Dendritic cell treated with granulocyte-macrophage colony-stimulating factor and Interleukin-4, amounts not matched to agents 40 ng/mL and 50 ng/mL, for 4 days (primary cell): Measurements from ENCODE around the gene PERM1.
"Not testable (repeated sequence)": the region's sequence is repeated elsewhere in the genome, so short reads cannot be mapped to it uniquely, and the experiment has no call there.

Experiments used
- H3K27ac Mint-ChIP-seq: one replicate; pipeline ENCODE4 v1.8.0; 2022; ENCODE audit warnings: mild to moderate bottlenecking, mixed read lengths
- H3K27me3 Mint-ChIP-seq: one replicate; pipeline ENCODE4 v1.8.0; 2022; ENCODE audit warnings: mild to moderate bottlenecking, mixed read lengths
- H3K36me3 Mint-ChIP-seq: one replicate; pipeline ENCODE4 v1.8.0; 2022; ENCODE audit warnings: low read depth, mixed read lengths
- H3K4me1 Mint-ChIP-seq: one replicate; pipeline ENCODE4 v1.8.0; 2022; ENCODE audit warnings: low read depth, mixed read lengths
- H3K4me3 Mint-ChIP-seq: one replicate; pipeline ENCODE4 v1.8.0; 2022; ENCODE audit warnings: mild to moderate bottlenecking, moderate library complexity, mixed read lengths
- H3K9me3 Mint-ChIP-seq: one replicate; pipeline ENCODE4 v1.8.0; 2022; ENCODE audit warnings: mixed read lengths
- intact Hi-C: fragments of 100-400 bp; cut with micrococcal nuclease; formaldehyde crosslinking; loops from one replicate; pipeline ENCODE4 v1.15.0; 2022

The PERM1 gene

DNA sequence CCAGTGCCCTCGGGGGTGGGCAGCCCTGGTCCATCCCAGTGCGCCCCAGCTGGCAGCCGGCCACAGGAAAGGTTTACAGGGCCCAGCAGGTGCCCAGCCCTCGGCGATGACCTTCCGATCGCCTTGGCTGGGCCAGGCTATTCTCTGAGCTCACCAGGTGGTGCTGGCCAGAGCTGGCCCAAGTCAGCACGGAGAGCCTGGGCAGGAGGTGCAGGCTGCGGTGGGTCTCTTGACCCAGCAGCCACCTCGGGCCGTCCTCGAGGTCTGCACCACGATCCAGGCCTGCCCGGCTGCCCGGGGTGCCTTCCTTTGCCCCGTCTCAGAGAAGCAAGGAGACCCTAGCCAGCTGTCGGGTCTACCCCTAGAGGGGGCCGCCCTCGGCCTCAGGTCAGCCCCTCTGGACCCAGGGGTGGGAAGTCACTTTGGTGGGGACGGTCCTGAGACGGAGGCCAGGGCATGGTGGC is 370 bp downstream of the PERM1 start:
- Mint-ChIP-seq H3K36me3 (no peaks in the 10 kb centered on the region), H3K27me3 (peaks cover 56% of the 10 kb centered on the region), H3K9me3 (no peaks in the 10 kb centered on the region), H3K4me3 (no peak overlapping the region), H3K27ac (no peak overlapping the region), H3K4me1 (no peaks in the 10 kb centered on the region)
- intact Hi-C loops: no loop called here

GRCh38 chr1:980602-981395 is 1.1 kb downstream of the PERM1 start:
- peaks cover 3% of the 10 kb centered on the region for H3K4me1 Mint-ChIP-seq
- H3K4me3 Mint-ChIP-seq: no peak overlapping the region
- intact Hi-C loops: no loop called here
- H3K27ac Mint-ChIP-seq: no peak overlapping the region
- peaks cover 52% of the 10 kb centered on the region for H3K27me3 Mint-ChIP-seq
- no peaks in the 10 kb centered on the region for H3K36me3 Mint-ChIP-seq
- no peaks in the 10 kb centered on the region for H3K9me3 Mint-ChIP-seq

- Mint-ChIP-seq H3K4me3 (no peak overlapping the region), H3K4me1 (peaks cover 5% of the 10 kb centered on the region), H3K36me3 (no peaks in the 10 kb centered on the region), H3K9me3 (no peaks in the 10 kb centered on the region), H3K27ac (no peak overlapping the region), H3K27me3 (peaks cover 53% of the 10 kb centered on the region)
- intact Hi-C loops: no loop called here
Observed at GRCh38 chr1:980137-980571, 1.7 kb downstream of the PERM1 start.

GRCh38 chr1:979744-980072 is 2.2 kb downstream of the PERM1 start:
- no peak overlapping the region for H3K27ac Mint-ChIP-seq
- peaks cover 5% of the 10 kb centered on the region for H3K4me1 Mint-ChIP-seq
- intact Hi-C loops: no loop called here
- H3K27me3 Mint-ChIP-seq: peaks cover 52% of the 10 kb centered on the region
- H3K36me3 Mint-ChIP-seq: no peaks in the 10 kb centered on the region
- H3K9me3 Mint-ChIP-seq: no peaks in the 10 kb centered on the region
- H3K4me3 Mint-ChIP-seq: no peak overlapping the region

DNA sequence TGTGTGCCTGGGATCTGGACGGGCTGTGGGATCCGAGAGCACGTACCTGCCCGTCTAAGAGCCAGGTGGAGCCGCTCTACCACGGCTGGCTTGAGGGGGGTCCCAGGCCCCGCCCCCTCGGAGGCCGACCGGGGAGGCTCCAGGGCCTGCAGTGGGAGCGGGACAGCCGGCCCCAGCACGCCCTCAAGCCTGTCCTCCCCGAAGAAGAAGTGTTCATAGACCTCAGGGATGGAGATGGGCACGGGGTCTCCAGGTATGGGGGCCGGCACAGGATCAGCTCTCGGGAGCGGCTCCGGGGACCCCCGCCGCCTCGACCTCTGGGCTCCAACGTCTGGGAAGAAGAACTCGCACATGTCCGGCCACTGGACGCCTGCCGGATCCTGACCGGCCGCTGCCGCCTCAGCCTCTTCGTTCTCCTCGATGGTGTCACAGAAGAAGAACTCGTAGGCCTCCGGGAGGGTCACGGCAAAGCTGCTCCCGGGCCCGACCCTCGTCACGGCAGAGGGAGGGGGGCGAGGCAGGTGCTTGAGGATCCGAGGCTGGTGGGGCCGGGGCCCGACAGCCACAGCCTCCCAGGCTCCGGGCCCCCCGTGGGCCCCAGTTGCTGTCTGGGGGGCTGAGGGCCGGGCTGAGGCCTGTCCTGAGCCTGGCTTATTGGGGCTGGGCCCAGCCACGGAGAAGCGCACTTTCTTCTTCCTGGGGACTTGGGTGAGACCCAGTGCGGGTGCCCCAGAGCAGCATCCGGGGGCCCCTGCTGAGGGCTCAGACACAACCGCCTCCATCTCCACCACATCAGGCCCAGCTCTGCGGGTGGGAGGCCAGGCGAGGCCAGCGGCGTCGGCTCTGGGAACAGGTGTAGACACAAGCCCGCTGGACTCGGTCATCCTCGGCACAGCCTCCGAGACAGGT is 2.8 kb downstream of the PERM1 start:
- intact Hi-C loops: no loop called here
- no peaks in the 10 kb centered on the region for H3K36me3 Mint-ChIP-seq
- peaks cover 57% of the 10 kb centered on the region for H3K27me3 Mint-ChIP-seq
- H3K27ac Mint-ChIP-seq: no peak overlapping the region
- H3K4me1 Mint-ChIP-seq: peaks cover 5% of the 10 kb centered on the region
- no peak overlapping the region for H3K4me3 Mint-ChIP-seq
- no peaks in the 10 kb centered on the region for H3K9me3 Mint-ChIP-seq

- H3K4me3 Mint-ChIP-seq: no peak overlapping the region
- H3K27me3 Mint-ChIP-seq: peaks cover 55% of the 10 kb centered on the region
- no peak overlapping the region for H3K27ac Mint-ChIP-seq
- H3K4me1 Mint-ChIP-seq: peaks cover 5% of the 10 kb centered on the region
- no peaks in the 10 kb centered on the region for H3K36me3 Mint-ChIP-seq
- H3K9me3 Mint-ChIP-seq: no peaks in the 10 kb centered on the region
- intact Hi-C loops: no loop called here
Observed at GRCh38 chr1:978069-978834, 3.6 kb downstream of the PERM1 start.

GRCh38 chr1:976791-977190 is 5.1 kb downstream of the PERM1 start:
- peaks cover 56% of the 10 kb centered on the region for H3K27me3 Mint-ChIP-seq
- H3K36me3 Mint-ChIP-seq, H3K27ac Mint-ChIP-seq, H3K9me3 Mint-ChIP-seq, H3K4me1 Mint-ChIP-seq, H3K4me3 Mint-ChIP-seq: not testable (repeated sequence)
- intact Hi-C loops: loop anchor here (1.0 kb wide), 1 partner anchor 72 kb away; no protein-coding TSS in a partner anchor

- Mint-ChIP-seq H3K27ac (no peak overlapping the region), H3K27me3 (peaks cover 59% of the 10 kb centered on the region), H3K4me1 (peaks cover 5% of the 10 kb centered on the region), H3K36me3 (no peaks in the 10 kb centered on the region), H3K4me3 (no peak overlapping the region), H3K9me3 (no peaks in the 10 kb centered on the region)
- intact Hi-C loops: loop anchor here (1.0 kb wide), 1 partner anchor 72 kb away; no protein-coding TSS in a partner anchor
Observed at GRCh38 chr1:975896-976683, 5.8 kb downstream of the PERM1 start.

- Mint-ChIP-seq H3K4me3 (no peak overlapping the region), H3K4me1 (peaks cover 5% of the 10 kb centered on the region), H3K27ac (no peak overlapping the region), H3K36me3 (no peaks in the 10 kb centered on the region), H3K9me3 (no peaks in the 10 kb centered on the region), H3K27me3 (peaks cover 60% of the 10 kb centered on the region)
- intact Hi-C loops: no loop called here
Observed at GRCh38 chr1:975365-975764, 6.5 kb downstream of the PERM1 start.

- intact Hi-C loops: no loop called here
- no peak overlapping the region for H3K27ac Mint-ChIP-seq
- peaks cover 5% of the 10 kb centered on the region for H3K4me1 Mint-ChIP-seq
- H3K27me3 Mint-ChIP-seq: peaks cover 62% of the 10 kb centered on the region
- no peaks in the 10 kb centered on the region for H3K9me3 Mint-ChIP-seq
- no peak overlapping the region for H3K4me3 Mint-ChIP-seq
- no peaks in the 10 kb centered on the region for H3K36me3 Mint-ChIP-seq
Observed at GRCh38 chr1:974687-975328, 7.1 kb downstream of the PERM1 start.

DNA sequence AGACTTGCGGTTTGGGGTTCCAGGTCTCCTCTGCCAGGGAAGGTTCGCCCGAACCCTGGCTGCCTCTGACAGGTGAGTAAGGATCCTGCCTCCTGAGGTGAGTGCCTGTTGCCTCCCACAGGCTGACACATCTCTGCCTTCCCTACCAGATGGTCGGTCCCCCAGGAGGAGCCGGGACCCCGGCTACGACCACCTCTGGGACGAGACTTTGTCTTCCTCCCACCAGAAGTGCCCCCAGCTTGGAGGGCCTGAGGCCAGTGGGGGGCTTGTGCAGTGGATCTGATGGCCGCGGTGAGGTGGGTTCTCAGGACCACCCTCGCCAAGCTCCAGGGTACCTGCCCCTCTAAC is 7.6 kb downstream of the PERM1 start:
- Mint-ChIP-seq H3K4me3 (no peak overlapping the region), H3K27me3 (peaks cover 64% of the 10 kb centered on the region), H3K36me3 (no peaks in the 10 kb centered on the region), H3K4me1 (peaks cover 5% of the 10 kb centered on the region), H3K9me3 (no peaks in the 10 kb centered on the region), H3K27ac (no peak overlapping the region)
- intact Hi-C loops: no loop called here

DNA sequence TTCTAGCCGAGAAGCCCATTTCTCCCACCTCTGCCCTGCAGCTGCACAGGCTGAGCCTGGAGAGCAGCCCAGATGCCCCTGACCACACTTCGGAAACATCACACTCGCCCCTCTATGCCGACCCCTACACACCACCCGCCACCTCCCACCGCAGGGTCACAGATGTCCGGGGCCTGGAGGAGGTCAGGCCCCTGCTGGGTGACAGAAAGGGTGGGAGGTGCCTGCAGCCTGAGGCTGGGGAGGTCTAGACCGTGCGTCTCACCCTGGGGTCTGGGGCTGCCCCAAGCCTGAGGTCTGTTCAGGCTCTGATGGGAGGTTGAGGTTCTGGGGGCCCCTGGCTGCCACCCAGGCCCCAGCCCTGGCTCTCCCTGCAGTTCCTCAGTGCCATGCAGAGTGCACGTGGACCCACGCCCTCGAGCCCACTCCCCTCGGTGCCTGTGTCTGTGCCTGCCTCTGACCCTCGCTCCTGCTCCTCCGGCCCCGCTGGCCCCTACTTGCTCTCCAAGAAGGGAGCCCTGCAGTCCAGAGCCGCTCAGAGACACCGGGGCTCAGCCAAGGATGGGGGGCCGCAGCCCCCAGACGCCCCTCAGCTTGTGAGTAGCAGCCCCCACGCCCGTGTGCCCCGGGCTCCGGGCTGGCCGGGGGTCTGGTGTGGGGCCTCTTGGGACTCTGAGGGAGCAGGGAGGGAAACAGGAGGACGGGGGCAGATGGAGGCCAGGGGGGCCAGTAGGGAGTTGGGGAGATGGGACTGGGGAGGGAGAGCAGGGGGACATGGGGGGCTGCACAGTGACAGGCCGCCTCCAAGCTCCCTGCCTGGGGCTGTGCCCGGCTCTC is 8.2 kb downstream of the PERM1 start:
- Mint-ChIP-seq H3K27ac (no peak overlapping the region), H3K4me3 (no peak overlapping the region), H3K36me3 (no peaks in the 10 kb centered on the region), H3K4me1 (peaks cover 5% of the 10 kb centered on the region), H3K27me3 (peaks cover 65% of the 10 kb centered on the region), H3K9me3 (no peaks in the 10 kb centered on the region)
- intact Hi-C loops: no loop called here
